Right lobe of liver (tissue), 4 donors: Measurements from ENCODE around the gene PKD2.

Source experiments
- CTCF ChIP-seq, 4 donors: fragments of 200-600 bp in 3 of 4; fragments of 450-650 bp in 1 of 4; IDR thresholded peaks; one replicate each; pipeline versions ENCODE4 v1.5.1 to v1.8.0; 2016 to 2022; ENCODE audit warnings: antibody characterized with exemption in 4 of 4, mild to moderate bottlenecking in 2 of 4
- POLR2A ChIP-seq: fragments of 450-650 bp; IDR thresholded peaks from one replicate; pipeline ENCODE4 v1.6.1; 2017; ENCODE audit warnings: antibody characterized with exemption, mild to moderate bottlenecking
- donor health status: DM: no; HTN: no; CAD: no.
- donor health status: DM: no; HTN: no; CAD: no.
- donor health status: DM: no; HTN: yes; CAD: no.

DNA sequence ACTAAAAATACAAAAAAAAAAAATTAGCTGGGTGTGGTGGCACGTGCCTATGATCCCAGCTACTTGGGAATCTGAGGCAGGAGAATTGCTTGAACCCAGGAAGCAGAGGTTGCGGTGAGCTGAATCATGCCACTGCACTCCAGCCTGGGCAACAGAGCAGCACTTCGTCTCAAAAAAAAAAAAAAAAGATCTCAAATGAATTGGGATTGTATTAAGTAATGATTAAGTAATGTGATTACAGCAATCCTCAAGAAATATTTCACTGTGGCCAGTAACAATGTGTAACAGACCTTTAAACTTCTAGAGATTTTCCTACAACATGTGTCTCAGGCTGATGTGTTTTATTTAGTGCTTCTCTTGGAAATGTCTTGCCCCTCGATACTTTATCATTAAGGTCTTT, 46.8 kb downstream of the PKD2 start:
- TF ChIP-seq POLR2A: no peak
- TF ChIP-seq CTCF (IDR thresholded peaks at IDR 0.05): no peak
